Inferior parietal cortex (tissue), 1 donor: Measurements from ENCODE around the gene MALL.
"Not testable (repeated sequence)": the region's sequence is repeated elsewhere in the genome, so short reads cannot be mapped to it uniquely, and the experiment has no call there.

Source experiments
- DNase-seq: peaks from one replicate; pipeline ENCODE4 v3.0.0-alpha.2; 2016; ENCODE audit errors: extremely low spot score

Gene MALL

DNA sequence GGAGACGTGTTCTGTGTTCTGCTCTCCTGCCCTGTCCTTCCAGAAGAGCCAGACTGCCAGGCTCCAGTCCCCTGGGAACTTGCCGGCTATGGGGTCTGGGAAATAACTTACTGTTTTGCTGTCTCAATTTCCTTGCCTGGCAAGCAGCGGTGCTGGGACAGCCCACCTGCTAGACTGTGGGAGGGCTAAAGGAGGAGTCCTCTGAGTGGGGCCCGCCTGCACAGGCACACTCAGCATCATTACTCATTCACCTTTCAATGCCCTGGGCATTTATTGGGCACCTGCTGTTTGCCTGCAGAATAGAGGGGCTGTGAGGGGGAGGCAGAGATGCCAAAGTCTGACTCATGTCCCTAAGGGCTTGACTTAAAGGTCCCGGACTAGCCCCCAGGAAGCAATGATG lies 65.4 kb downstream of the MALL start:
- not testable (repeated sequence) for DNase-seq

GRCh38 chr2:110049769-110050168 lies 65.9 kb downstream of the MALL start:
- DNase-seq = not testable (repeated sequence)

DNA sequence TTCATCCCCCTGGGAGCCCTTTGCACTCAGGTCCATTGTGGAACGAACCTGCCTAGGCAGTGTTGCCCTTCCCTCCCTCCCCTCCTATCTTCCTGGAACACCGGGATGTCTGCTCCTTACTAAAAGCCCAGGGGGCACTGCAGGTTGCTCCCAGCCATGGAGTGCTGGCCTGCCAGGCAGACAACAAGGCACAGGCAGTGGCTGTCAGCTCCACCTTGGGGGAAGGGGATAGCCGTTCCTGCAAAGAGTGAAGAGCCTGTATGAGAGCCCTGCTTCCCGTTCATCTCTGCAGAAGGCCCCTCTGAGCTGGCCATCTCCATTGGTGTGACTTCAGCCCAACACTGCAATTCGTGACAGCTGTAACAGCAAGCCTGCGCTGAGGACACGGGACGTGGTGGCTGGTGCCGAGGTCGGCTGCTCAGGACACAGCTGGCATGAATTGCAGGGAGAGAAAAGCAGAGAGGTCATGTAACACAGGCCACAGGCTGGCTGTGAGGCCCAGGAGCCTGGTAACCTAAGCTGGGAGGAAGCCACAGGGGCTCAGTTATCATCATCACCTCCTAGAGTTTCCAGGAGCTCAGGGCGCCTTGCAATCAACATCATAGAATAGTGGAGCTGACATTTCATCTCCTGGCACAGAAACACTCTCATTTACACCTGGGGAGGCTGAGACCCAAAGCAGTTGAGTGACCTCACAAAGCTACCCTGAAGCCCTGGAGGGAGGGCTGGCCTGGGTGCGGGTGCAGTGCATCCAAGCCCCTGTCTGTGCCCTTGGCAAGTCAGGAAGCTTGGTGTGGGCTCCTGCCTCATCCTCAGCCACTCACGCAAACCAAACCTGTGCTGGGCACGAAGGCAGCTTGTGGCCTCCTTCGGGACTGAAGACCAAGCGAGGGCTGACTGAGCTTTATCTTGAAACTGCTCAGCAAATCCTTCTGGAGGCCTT lies 67.1 kb downstream of the MALL start:
- DNase-seq = not testable (repeated sequence)

- DNase-seq = not testable (repeated sequence)
Observed at GRCh38 chr2:110047225-110047624, 68.4 kb downstream of the MALL start.

GRCh38 chr2:110041941-110042660 lies 73.5 kb downstream of the MALL start:
- DNase-seq = not testable (repeated sequence)

- DNase-seq = not testable (repeated sequence)
Observed at GRCh38 chr2:110037336-110037735, 78.3 kb downstream of the MALL start.

GRCh38 chr2:110035384-110035783 lies 80.2 kb downstream of the MALL start:
- DNase-seq = not testable (repeated sequence)

DNA sequence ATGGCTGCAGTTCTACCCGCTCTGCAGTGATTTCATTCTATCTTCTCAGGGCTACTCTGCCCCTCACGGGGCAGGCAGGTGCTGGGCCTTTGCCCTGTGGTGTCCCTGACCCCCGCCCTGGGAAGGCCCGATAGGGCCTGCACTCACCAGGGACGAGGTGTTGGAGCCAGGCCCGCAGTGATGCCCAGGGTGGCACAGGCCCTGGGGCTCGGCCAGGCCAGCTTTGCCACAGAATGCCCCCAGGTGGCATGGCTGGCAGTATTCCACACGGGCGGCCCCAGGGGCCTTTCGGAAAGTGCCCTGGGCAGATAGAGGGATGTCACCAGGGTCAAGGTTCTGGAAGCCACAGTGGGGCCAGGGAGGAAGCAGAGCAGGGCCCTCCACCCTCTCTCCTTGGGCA lies 80.7 kb downstream of the MALL start:
- DNase-seq = not testable (repeated sequence)
